ENCODE measurements around the gene RFPL1.

RFPL1 gene

GRCh38 chr22:29442976-29443375, 4.6 kb downstream of the RFPL1 start:
- DNase-seq (ENCODE audit: low read depth in 2 of 2): no peak

DNA sequence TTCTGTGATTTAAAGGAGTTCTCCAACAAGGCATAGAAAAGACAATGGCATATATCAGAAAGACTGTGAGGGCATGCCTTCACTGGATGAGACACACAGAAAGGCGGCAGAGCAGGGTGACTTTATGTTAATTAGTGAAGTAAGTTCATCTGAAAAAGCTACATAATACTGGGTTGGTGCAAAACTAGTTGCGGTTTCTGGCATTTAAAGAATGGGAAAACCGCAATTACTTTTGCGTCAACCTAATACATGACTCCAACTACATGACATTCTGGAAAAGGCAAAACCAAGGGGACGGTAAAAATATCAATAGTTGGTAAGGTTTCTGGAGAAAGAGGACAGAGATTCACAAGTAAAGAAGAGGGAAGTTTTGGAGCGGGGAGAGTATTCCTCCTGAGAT, 5.1 kb downstream of the RFPL1 start:
- no peak for DNase-seq (ENCODE audit: low read depth in 2 of 2)

DNA sequence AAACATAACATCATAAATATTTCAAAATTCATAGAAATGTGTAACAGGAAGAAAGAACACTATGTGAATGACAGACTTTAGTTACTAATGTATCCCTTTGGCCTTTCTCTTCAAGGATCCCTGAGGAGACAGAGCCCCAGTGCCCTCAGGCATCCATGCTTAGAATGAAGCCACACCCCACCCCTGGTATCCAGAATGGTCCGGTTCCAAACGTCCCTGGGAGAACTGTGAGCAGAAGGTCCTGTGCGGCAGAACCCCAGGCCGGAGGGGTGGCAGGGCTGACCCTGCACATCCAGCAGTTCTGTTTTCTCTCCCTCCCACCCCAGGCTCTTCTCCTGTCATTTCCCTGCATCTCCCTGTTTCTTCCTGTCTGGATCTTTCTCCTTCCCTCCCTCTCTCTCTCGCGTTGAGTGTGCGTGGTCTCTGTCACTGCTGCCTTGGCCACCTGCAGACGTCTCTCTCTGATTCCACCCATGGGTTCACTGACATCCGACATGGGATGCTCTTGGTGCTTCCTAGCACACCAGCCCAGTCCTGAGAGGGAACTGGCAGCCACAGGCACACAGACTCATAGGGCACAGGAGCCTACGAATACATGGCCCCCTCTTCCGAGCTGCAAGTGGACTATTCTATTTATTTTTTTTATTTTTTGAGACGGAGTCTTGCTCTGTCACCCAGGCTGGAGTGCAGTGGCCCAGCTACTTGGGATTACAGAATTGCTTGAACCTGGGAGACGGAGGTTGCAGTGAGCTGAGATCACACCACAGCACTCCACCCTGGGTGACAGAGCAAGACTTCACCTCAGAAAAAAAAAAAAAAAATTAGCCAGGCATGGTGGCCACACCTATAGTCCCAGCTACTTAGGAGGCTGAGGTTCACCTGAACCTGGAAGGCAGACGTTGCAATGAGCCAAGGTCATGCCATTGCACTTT, 5.7 kb downstream of the RFPL1 start:
- DNase-seq (ENCODE audit: low read depth in 2 of 2): no peak

DNA sequence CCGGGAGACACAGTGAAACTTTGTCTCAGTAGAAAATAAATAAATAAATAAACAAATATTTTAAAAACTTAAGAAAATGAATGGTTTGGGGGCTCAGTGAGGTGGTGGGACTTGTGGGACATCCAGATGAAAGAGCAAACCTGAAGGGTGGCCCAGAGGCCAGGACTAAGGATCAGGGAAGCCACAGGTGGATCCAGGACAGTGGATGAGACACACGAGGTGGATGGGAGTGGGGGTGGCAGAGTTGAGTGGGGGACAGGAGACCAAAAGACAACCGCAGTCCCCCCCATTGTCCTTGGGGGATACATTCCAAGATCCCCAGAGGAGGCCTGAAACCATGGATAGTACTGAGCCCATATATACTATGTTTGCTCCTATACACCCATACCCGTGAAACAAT, 7.1 kb downstream of the RFPL1 start:
- no peak for DNase-seq (ENCODE audit: low read depth in 2 of 2)

DNA sequence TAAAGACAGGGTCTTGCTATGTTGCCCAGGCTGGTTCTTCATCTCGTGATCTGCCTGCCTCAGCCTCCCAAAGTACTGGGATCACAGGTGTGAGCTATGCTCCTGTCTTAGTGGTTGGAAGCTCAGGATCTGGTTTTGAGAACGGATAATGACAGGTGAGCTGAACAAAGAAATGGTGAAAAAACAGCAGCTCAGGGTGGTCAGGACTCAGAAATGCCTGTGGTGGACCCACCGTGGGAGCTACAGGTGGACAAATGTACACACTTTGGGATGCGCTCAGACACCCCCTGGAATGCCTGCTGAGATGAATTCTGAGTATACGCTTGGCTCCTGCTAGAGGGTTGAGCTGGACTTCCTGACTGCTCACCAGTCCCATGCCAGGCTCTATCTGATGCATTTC, 9.5 kb downstream of the RFPL1 start:
- no peak for DNase-seq (ENCODE audit: low read depth in 2 of 2)

- DNase-seq (ENCODE audit: low read depth in 2 of 2): no peak
These were observed 11.0 kb downstream of the RFPL1 start for GRCh38 chr22:29449296-29449875.

GRCh38 chr22:29450222-29450621, 11.8 kb downstream of the RFPL1 start:
- DNase-seq (ENCODE audit: low read depth in 2 of 2): no peak

GRCh38 chr22:29451863-29452262, 13.5 kb downstream of the RFPL1 start:
- no peak for DNase-seq (ENCODE audit: low read depth in 2 of 2)

GRCh38 chr22:29454276-29454675, 15.9 kb downstream of the RFPL1 start:
- no peak for DNase-seq (ENCODE audit: low read depth in 2 of 2)

DNA sequence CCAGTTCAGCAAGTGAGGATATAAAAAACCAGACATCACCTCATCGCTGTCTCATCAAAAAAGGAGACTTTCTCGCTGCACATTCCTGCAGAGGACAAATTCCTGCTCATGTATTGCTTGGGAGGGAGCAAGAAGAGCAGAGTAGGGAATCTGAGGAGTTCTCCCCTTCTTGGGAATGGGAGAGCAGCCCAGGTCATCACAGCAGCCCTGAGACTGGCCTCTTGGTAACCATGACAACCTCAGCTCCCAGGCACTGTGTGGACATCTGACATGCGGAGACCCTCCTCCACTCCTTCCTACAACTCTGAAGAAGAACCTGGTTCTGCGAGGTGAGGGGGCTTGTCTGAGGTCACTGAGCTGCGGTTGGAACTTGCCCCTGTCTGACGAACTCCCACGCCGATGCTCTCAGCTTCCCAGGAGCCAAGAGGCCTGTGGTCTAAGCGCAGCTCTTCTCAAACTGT, 17.9 kb downstream of the RFPL1 start:
- DNase-seq (ENCODE audit: low read depth in 2 of 2): no peak

DNA sequence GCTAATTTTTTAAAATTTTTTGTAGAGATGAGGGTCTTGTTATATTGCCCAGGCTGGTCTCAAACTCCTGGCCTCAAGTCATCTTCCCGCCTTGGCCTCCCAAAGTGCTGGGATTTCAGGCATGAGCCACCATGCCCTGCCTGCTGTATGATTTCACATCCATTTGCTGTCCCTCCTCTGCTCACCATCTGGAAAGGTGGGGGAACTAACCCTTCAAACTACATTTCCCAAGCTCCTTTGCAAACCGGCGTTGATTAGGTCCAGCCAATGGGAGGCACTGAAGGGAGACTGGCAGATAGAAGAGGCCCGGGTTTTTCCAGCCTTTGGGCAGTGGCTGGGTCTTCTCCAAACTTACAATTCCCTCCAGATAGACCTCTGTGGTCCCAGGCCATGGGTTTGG, 19.3 kb downstream of the RFPL1 start:
- DNase-seq (ENCODE audit: low read depth in 2 of 2): no peak

DNA sequence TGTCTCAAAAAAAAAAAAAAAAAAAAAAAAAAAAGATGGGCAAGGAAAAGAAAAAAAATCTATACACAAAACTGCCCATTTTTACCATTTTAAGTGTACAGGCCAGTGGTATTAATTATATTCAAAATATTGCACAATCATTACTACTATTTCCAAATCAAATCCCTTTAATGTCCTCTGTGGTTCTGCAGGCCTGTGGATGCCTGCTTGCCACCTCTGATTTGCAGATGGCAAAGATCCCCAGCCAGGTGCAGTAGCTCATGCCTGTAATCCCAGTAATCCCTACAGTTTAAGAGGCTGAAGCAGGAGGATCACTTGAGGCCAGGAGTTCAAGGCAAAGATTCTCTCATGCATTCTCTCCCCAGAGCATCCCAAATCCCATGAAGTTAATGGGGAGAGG, 20.2 kb downstream of the RFPL1 start:
- DNase-seq (ENCODE audit: low read depth in 2 of 2): no peak

- DNase-seq (ENCODE audit: low read depth in 2 of 2): no peak
These were observed 21.4 kb downstream of the RFPL1 start for GRCh38 chr22:29459773-29460172.

DNA sequence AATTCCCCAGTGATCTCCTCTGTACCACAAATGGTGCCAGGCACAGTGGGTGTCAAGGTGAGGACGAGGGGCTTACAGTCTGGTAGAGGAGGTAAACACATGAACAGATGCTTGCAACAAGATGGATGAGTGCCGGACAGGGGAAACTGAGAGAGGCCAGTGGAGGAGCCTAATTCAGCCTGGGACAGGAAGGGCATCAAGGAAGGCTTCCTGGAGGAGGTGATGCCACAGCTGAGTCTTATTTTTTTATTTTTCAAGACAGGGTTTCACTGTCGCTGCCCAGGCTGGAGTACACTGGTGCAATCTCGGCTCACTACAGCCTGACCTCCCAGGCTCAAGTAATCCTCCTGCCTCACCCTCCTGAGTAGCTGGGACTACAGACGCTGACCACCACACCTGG, 22.9 kb downstream of the RFPL1 start:
- no peak for DNase-seq (ENCODE audit: low read depth in 2 of 2)

DNA sequence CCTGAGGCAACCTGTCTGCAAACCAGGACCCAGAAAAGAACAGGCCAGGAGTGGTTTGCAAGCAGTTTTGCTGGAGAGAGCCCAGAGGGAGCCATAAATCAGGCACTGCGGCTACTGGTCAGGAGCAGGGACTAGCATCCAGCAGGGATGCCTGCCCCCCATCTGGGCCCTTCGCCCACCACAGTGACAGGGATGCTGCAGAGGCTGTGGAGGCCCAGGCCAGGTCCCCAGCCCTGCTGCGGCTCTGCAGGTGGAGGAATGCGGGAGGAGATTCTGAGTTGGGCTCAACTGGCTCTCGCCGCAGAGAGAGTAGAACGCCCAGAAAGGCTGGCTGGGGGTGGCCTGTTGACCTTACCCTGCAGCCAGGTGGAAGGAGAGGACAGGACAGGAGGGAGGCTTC, 25.2 kb downstream of the RFPL1 start:
- no peak for DNase-seq (ENCODE audit: low read depth in 2 of 2)

DNA sequence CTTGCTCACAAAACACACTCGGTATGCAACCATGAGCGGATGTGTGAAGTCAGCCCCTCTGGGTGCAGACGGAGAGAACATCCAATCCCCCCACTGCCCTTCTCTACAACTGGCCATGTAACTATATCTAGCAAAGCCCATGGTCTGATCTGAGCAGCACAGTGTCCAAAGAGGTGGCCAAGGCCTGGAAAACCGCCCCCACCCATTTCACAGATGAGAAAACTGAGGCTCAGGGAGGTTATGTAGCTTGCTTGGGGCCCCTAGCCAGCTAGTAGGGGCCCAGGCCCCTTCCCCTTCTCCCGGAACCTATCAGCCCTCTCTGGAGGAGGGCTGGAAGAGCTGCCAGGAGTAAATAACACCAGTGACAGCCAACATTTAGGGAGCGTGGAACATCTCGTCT, 26.2 kb downstream of the RFPL1 start:
- no peak for DNase-seq (ENCODE audit: low read depth in 2 of 2)

GRCh38 chr22:29469755-29470154, 31.4 kb downstream of the RFPL1 start:
- DNase-seq (ENCODE audit: low read depth in 2 of 2): no peak

- DNase-seq (ENCODE audit: low read depth in 2 of 2): peak; percentile 57
These were observed 31.9 kb downstream of the RFPL1 start for GRCh38 chr22:29470159-29470855.

DNA sequence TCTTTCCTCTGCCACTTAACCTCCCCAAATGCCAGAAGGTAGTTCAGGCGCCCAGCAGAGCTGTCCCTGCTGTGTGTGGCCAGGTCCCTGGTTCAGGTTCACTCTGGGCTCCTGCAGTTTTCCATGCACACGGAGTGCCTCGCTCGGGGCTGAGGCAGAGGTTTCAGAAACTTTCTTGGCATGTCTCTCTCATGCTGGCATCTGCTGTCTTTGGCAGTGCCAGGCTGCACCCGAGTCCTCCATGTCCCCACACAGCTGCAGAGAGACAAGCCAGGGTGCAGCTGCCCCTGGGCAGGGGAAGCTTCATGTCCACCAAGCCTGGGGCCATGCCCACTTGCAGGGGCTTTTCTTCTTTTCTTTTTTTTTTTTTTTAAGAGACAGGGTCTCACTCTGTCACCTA, 34.6 kb downstream of the RFPL1 start:
- DNase-seq (ENCODE audit: low read depth in 2 of 2): no peak

- DNase-seq (ENCODE audit: low read depth in 2 of 2): no peak
These were observed 37.2 kb downstream of the RFPL1 start for GRCh38 chr22:29475550-29475949.

GRCh38 chr22:29476116-29476515, 37.7 kb downstream of the RFPL1 start:
- no peak for DNase-seq (ENCODE audit: low read depth in 2 of 2)

GRCh38 chr22:29477723-29478318, 39.4 kb downstream of the RFPL1 start:
- no peak for DNase-seq (ENCODE audit: low read depth in 2 of 2)

All from stimulated activated CD4-positive, alpha-beta T cell treated with anti-CD3 and anti-CD28 coated beads, Interleukin-1b, Interleukin-23, amount 100 ng/mL, for 4 hours (primary cell).